PFSK-1 (cell line): ENCODE results near the gene EYA4.

Source experiments
- FOXP2 ChIP-seq: optimal IDR thresholded peaks from 2 replicates; pipeline ENCODE3; 2011; ENCODE audit warnings: borderline replicate concordance, control low read depth, inconsistent platforms; ENCODE audit not compliant: insufficient read depth; ENCODE audit errors: extremely low read length, extremely low read depth
- POLR2AphosphoS5 ChIP-seq: IDR thresholded peaks from 2 replicates; pipeline ENCODE4 v1.6.1; 2012; ENCODE audit warnings: low read depth, mild to moderate bottlenecking, control low read depth, low read length, moderate library complexity
- SIN3A ChIP-seq: IDR thresholded peaks from 2 replicates; pipeline ENCODE4 v1.6.1; 2012; ENCODE audit warnings: mild to moderate bottlenecking, low read length, moderate library complexity, borderline replicate concordance; ENCODE audit not compliant: insufficient read depth
- TAF1 ChIP-seq: IDR thresholded peaks from 2 replicates; pipeline ENCODE4 v1.6.1; 2012; ENCODE audit warnings: low read length, control low read depth, borderline replicate concordance; ENCODE audit not compliant: insufficient read depth
- TF ChIP-seq, protein P1 (sequence below), 2 experiments: IDR thresholded peaks; 2 replicates each; pipeline versions ENCODE4 v1.6.1 to v1.8.0; 2011 to 2012; ENCODE audit warnings: low read depth in 2 of 2, low read length in 2 of 2, control low read depth in 1 of 2, inconsistent platforms in 1 of 2, mild to moderate bottlenecking in 1 of 2, moderate library complexity in 1 of 2; ENCODE audit not compliant: insufficient read depth in 1 of 2

The EYA4 gene

GRCh38 chr6:133544419-133544818 is 303.3 kb downstream of the EYA4 start:
- TF ChIP-seq FOXP2 = no peak
- no peak for TF ChIP-seq POLR2AphosphoS5
- no peak for TF ChIP-seq TAF1
- no peak for TF ChIP-seq SIN3A
- TF ChIP-seq, protein P1, sequence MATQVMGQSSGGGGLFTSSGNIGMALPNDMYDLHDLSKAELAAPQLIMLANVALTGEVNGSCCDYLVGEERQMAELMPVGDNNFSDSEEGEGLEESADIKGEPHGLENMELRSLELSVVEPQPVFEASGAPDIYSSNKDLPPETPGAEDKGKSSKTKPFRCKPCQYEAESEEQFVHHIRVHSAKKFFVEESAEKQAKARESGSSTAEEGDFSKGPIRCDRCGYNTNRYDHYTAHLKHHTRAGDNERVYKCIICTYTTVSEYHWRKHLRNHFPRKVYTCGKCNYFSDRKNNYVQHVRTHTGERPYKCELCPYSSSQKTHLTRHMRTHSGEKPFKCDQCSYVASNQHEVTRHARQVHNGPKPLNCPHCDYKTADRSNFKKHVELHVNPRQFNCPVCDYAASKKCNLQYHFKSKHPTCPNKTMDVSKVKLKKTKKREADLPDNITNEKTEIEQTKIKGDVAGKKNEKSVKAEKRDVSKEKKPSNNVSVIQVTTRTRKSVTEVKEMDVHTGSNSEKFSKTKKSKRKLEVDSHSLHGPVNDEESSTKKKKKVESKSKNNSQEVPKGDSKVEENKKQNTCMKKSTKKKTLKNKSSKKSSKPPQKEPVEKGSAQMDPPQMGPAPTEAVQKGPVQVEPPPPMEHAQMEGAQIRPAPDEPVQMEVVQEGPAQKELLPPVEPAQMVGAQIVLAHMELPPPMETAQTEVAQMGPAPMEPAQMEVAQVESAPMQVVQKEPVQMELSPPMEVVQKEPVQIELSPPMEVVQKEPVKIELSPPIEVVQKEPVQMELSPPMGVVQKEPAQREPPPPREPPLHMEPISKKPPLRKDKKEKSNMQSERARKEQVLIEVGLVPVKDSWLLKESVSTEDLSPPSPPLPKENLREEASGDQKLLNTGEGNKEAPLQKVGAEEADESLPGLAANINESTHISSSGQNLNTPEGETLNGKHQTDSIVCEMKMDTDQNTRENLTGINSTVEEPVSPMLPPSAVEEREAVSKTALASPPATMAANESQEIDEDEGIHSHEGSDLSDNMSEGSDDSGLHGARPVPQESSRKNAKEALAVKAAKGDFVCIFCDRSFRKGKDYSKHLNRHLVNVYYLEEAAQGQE (IDR thresholded peaks at IDR 0.05; ENCODE audit: insufficient read depth in 1 of 2, low read depth in 2 of 2, low read length in 2 of 2) = no peak

- TF ChIP-seq, protein P1 (IDR thresholded peaks at IDR 0.05; ENCODE audit: insufficient read depth in 1 of 2, low read depth in 2 of 2, low read length in 2 of 2) = no peak
- TF ChIP-seq TAF1 (no peak), POLR2AphosphoS5 (no peak), FOXP2 (no peak), SIN3A (no peak)
Measured at GRCh38 chr6:133546098-133546497, 304.9 kb downstream of the EYA4 start.

- TF ChIP-seq SIN3A = no peak
- TF ChIP-seq FOXP2 = no peak
- TF ChIP-seq, protein P1 (IDR thresholded peaks at IDR 0.05; ENCODE audit: insufficient read depth in 1 of 2, low read depth in 2 of 2, low read length in 2 of 2) = no peak
- no peak for TF ChIP-seq TAF1
- TF ChIP-seq POLR2AphosphoS5 = no peak
Measured at GRCh38 chr6:133547136-133547535, 306.0 kb downstream of the EYA4 start.

DNA sequence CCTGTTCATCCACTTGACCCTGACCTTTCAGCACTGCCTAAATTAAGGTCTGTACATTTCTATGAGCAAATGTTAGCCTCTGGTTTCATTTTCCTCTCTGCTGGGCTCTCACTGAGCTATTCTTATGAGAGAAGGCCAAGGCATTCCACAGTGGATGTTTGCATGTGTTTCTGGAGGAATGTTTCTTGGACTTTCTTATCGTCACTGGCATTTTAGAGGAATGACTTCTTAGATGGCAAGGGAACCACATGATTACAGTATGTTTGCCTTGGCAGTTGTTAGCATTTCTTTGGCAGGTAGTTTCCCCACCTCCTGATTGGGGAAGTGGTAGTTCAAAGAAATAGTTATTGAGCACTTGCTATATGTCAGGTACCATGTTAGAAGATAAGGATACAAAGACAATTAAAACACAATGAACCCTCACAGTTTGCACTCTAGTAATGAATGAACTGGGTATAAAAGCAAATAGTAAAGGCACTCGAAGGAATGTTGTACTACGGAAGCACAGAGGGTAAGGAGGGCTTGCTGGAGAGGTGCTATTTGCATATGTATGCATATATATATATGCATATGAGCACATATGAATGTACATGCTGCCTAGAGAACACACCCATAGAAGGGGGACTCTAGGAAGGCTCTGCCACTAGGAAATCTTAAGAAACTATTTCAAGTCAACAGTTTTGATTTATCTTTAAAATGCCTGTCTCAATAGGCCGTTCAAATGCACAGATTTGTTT is 307.4 kb downstream of the EYA4 start:
- TF ChIP-seq TAF1 (no peak), SIN3A (no peak), POLR2AphosphoS5 (no peak), FOXP2 (no peak)
- TF ChIP-seq, protein P1 (IDR thresholded peaks at IDR 0.05; ENCODE audit: insufficient read depth in 1 of 2, low read depth in 2 of 2, low read length in 2 of 2) = no peak

GRCh38 chr6:133549371-133549801 is 308.2 kb downstream of the EYA4 start:
- TF ChIP-seq SIN3A = no peak
- no peak for TF ChIP-seq FOXP2
- TF ChIP-seq, protein P1 (IDR thresholded peaks at IDR 0.05; ENCODE audit: insufficient read depth in 1 of 2, low read depth in 2 of 2, low read length in 2 of 2) = no peak
- TF ChIP-seq POLR2AphosphoS5 = no peak
- TF ChIP-seq TAF1 = no peak
